SIG-M5 treated with dmso at 0.1 percent for 504 hours (cell line): Measurements from ENCODE around the gene CD86.
A peak's percentile ranks its signal among the peaks of the same experiment; 100 is the strongest.
"Not testable (repeated sequence)": the region's sequence is repeated elsewhere in the genome, so short reads cannot be mapped to it uniquely, and the experiment has no call there.

Experiments
- DNase-seq: peaks from one replicate; lab custom pipeline; 2025; ENCODE audit not compliant: unreplicated experiment; lab: John Stamatoyannopoulos, UW

CD86 gene, protein sequence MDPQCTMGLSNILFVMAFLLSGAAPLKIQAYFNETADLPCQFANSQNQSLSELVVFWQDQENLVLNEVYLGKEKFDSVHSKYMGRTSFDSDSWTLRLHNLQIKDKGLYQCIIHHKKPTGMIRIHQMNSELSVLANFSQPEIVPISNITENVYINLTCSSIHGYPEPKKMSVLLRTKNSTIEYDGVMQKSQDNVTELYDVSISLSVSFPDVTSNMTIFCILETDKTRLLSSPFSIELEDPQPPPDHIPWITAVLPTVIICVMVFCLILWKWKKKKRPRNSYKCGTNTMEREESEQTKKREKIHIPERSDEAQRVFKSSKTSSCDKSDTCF

DNA sequence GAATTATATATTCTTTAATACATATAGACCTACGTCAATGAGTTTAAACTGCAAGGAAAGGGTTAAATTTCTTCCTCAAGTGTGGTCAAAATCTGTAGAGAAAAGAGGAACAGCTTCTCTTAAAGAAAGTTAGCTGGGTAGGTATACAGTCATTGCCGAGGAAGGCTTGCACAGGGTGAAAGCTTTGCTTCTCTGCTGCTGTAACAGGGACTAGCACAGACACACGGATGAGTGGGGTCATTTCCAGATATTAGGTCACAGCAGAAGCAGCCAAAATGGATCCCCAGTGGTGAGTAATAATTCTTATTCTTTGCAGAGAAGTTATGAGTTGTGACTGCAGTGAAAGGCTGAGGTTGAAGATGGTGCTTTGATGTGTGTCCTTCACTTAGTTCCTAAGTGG, at the start of gene CD86:
Gene CD86 (plus strand): TSS at position 148 of the 400 bp plus-strand sequence. CDS start 128 bp downstream, at position 276.
- peak; percentile 86 for DNase-seq

DNA sequence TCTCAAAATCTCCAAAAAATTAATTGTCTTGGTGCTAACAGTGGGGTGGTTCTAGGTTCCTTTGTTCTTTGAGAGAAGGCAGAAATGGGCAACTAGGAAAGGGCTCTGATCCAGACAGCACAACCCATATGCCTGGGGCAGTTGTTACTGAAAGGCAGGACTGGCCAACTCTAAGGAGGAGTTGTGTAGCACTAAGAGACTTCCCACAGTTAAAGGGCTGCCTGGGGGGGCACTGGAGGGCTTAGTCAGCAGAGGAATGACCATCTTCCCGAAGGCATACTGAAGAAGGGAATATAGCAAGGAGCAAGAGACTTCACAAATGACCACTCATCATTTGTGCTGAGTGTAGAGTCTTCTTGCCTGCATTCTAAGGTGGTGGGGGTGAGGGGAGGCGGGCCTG, 48.9 kb upstream of the CD86 start:
- DNase-seq: no peak

DNA sequence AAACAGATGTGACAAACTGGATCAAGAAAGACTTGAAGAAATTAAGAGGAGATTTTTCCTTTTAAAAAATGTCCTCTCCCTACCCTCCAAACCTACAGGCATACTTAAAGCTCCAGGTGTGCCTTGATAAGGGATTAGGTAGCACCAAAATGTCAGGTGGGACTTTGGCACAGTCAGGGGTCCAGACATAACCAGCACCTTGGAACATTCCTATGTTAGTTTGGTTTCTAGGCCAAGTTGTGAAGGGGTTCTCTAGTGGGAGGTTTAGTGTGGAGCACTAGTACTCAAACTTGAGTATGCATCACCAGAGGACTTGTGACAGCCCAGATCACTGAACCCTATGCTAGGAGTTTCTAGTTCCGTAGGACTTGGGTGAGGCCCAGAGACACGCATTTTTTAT, 47.0 kb upstream of the CD86 start:
- DNase-seq: no peak

DNA sequence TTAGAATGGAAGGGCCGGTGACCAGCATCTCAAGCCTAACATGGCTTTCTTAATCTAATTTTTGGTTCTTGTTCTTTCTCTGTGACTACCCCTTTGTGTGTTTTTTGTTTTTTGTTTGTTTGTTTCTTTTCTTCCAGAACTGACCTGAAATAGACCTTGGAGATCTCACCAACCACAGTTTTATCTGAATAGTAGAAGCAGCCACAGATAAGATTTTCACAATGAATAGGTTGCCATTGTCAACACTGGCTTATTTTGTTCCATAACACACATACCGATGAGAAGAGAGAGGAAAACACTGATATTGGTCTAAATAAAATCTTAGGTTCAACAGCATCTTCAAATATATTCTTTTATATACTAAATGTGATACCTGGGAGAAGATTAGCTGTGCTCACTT, 44.7 kb upstream of the CD86 start:
- DNase-seq: no peak

DNA sequence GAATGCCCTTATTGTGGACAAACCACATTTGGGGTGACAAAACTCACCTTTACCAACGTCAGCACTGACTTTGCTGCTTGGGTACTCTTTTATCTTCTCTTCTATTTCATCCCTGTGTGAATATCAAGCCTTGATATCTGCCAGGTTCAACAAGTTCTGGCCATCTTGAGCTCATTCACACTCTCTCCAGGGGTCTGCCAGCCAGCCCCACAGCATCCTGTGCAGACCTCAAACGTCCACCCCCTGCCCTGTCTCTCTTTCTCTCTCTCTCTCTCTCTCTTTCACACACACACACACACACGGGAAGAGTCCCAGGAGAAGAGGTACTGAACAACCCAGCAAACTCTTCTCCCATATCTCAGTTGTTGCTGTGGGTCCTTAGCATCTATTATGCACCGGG, 43.8 kb upstream of the CD86 start:
- DNase-seq: no peak

DNA sequence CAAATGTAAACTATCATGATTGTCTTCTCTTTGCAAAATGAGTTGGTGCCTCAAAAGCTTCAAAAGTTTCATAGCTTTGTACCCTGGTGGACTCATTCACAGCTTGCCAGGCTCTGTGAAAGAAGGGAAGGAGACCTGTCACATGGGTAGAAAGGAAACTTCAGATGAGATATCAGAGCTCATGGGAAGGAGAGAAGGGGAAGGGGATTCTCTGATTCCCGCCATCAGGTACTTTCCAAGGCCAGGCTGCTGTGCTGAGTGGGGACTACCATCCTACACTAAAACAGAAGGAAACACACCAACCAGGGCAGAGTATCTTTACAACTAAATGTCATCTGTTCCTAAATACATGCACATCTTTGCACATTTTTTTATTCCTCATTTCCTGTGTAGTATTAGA, 42.3 kb upstream of the CD86 start:
- DNase-seq: no peak

DNA sequence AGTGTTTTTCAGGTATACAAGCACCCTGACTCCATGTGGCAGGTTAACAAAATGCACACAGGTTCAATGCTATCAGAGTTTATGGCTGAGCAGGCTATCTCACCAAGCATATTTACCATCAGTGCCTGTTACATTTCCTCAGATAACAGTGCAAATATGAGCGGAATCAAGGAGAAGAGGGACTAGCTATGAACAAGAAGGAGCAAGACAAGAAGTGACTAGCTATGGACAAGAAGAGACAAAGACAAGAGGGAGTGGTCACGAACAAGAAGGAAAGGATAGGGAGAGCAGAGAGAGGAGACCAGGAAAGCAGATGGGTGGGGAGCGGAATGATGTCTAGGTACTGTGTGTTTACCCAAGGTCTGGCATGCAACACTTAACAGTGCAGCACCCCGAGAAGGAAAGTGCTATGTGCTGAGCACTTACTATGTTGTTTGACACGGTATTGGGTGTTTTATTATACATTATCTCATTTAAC, 41.7 kb upstream of the CD86 start:
- no peak for DNase-seq

DNA sequence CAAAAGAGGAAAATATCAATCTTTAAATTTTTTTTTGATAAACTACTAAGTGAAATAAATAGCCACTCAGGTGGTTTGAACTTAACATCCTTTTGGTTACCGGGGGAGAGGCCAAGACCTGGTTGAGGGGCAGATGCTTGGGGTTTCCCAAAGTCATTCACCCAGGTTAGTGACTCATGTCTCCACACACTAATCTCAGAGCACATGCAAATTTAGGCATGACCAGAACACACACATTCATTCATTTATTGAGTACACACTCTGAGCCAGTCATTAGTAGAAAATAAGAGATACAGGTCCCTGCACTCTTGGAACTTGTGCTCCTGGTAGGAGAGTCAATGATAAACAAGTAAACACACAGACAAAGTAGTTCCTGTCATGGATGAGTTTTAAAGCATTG, 40.4 kb upstream of the CD86 start:
- DNase-seq: no peak

DNA sequence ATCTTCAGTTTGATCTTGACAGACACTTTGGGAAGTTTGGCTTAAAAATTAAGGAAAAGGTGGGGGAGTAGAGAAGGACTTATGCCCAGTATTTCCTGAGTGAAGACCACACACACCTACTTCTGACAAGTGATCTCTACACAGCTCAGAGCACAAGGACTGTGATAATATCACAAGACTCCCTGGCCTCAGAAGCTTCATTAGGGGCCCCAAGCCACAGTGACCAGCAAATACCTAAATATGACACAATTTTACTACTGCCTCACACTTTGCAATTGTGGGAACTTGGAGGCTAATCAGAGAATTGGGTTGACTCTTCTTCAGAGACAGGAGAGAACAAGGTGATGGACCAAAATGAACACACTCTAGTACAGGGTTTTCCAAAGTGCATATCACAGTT, 35.7 kb upstream of the CD86 start:
- no peak for DNase-seq

DNA sequence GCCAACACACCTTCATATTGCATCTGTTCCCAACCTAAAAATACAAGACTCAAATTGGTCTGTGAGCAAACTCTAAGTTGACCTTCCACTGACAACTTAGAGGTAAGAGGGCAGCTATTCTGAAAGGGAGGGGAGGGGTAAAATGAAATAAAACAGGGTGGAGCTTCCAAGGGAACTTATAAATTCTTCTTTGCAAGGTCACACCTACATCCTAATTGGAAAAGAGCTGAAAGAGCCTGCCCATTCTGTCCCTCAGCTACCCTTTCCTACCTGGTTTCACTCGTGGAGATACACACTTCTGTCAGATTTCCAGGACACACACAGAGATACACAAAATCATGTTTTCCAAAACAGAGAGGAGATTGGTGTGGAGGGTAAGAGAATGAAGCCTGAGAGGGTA, 34.1 kb upstream of the CD86 start:
- DNase-seq: no peak

DNA sequence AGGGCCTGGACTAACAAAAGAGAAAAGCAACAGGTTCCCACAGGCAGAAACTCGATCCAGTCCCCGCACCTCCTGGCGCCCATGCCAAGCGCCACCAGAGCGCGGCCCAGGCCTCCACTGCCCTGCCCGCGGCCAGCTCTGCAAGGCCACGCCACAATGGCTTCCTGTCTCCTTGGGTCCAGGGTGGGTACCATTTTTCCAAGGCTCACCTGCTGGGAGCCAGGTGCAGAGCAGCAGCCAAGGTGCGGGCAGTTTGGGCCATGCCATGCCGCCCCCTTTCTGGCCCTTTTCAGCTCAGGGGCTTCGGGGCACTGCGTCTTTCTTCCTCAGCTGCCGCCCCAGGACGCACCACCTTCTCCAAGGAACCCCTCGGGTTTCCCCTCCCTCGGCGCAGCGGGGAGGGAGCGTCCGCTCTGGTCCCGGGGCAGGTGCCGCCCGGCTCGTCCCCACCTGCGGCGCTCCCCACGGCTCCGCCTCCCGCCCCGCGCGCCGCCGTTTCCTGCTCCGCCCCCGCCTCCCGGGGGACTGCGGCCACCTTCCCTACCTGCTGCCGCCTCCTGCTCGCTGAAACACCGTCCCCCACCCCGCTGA, 33.3 kb upstream of the CD86 start, which contains the start of gene ILDR1:
Gene ILDR1 (minus strand): TSS at position 437 of the 591 bp plus-strand sequence. CDS start 170 bp downstream, at position 267.
- no peak for DNase-seq

DNA sequence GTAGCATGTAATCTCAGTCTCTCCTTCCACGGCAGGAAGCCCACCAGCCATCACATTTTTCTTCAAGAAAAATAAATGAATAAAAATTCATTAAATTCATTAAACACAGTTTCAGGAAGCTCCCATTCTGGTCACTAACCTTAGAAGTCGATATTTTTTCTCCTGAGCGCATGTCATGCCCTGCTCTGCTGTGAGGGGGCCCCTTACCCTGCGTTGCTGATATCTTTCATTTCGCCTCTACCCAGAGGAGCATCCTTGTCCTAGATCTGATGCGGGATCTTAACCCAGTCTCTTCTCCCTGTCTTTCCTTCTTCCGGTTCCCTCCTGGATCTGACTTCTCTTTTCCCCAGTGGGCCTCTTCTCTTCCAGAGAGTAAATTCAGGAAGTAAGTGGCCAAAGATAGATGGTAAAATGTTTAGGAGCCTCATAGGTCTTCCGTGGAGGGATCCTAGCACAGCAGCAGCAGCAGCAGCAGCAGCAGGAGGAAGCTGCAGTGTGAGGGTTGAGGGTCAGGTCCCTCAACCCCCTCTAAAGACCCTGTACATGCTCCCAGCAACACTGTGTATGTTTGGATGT, 31.7 kb upstream of the CD86 start:
- no peak for DNase-seq

DNA sequence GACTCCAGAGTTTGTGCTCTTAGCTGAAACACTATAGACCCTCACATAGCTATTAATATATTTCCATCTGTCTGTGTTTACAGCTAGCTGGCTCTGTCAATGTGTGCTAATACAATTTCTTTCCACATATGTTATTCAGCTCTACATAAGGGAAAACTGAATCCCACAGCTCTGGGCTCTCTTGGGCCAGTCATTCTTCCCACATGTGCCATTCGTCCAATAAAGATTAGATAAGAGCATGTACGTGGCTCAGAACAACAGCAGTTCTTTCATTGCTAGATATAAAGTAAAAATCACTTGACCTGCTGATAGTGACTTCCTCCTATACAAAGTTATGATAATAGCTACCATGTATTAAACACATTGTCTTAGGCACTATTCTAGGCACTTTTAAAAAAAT, 30.4 kb upstream of the CD86 start:
- no peak for DNase-seq

DNA sequence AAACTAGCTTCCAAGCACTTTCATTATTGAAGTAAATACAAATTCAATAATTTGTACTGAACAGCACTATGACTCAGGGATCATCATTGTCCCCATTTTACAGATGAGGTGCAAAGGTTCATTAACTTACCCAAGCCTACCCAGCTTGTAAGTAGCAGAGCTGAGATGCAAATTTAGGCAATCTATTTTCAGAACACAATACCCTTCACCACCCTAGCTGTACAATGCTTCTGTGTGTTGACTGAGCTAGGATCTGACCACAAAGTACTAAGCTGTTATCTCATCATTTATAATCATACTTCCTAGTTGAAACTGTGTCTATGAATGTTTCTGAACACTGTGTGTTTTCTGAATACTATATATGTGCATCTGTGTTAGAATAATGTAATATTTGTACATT, 29.9 kb upstream of the CD86 start:
- DNase-seq: no peak

DNA sequence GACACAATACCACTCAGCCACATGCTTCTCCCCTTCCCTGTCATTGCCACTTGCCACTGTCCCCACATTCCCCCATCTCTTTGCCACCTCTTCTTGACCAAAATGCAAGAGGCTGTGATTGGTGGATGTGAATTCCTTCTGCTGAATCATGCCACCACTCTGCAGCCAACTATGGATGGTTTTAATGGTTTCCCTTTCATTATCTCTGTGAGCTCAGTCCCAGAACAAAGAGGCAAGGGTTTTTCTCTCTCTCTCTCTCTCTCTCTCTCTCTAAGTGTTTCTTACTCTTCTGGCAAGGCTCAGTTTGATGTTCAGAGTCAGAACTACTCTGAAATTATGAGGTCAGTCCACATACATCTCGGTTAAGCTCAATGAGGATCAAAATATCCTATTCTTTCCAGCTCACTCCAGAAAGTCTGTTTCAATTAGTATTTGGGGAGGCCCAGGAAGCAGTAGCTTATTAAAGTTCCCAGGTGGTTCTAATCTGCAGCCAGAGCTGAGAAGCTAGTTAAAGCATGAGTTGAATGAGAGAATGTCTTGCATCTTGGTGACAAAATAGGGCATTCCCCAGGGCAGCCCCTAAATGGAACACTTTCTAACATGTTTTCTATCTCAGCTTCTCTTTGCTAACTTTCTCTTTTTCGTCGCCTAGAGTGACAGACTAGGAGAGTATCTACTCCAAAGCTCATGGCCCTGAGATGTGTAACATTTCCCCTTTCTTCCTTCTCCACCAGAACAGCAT, 24.6 kb upstream of the CD86 start:
- DNase-seq: no peak

DNA sequence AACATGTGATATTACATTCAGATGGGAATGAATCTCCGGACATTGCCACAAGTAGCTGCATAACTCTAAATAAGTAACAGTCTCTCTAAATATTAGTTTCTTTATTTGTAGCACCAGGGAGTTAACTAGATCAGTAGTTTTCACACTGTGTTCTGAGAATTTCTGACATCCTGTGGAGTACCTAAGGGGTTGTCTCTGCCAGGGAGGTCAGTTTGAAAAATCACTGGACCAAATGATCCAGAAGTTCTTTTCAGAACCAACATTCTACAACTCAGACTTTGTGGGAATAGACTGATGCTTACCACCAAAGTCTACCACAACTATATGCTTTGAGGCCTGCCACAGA, 24.1 kb upstream of the CD86 start:
- no peak for DNase-seq

DNA sequence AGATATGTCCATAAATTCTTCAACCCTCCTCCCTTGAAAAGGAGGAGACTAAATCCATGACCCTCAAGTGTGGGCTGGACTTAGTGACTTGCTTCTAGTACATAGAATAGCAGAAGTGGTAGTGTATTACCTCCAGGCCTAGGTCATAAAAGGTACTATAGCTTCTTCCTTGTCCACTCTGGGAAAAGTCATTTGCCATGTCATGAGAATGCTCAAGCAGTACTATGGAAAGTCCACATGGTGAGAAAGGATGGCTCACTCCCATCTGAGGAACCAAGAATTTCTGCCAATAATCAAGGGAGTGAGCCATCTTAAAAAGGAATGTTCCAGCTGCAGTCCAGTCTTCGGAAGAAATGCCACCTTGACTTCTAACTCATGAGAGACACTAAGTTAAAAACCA, 22.6 kb upstream of the CD86 start:
- no peak for DNase-seq

DNA sequence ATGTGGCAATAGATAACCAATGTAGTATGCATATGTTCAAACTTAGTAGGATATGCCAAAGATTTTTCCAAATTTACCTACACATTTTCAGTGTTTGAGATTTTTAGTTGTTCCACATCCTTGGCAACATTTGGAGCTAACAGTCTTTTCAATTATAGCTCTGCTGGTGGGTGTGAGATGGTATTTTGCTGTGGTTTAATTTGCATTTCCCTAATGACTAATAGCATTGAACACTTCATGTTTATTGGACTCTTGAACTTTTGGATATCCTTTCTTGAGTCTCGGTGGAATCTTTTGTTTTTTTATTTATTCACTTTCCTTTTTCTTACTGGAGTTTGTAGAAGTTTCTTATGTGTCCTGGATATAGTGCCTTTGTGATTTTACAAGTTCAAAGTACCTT, 22.1 kb upstream of the CD86 start:
- DNase-seq: no peak

DNA sequence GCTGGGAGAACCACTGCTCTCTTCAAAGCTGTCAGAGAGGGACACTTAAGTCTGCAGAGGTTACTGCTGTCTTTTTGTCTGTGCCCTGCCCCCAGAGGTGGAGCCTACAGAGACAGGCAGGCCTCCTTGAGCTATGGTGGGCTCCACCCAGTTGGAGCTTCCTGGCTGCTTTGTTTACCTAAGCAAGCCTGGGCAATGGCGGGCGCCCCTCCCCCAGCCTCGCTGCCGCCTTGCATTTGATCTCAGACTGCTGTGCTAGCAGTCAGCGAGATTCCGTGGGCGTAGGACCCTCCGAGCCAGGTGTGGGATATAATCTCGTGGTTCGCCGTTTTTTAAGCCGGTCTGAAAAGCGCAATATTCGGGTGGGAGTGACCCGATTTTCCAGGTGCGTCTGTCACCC, 7.9 kb upstream of the CD86 start:
- DNase-seq: not testable (repeated sequence)

DNA sequence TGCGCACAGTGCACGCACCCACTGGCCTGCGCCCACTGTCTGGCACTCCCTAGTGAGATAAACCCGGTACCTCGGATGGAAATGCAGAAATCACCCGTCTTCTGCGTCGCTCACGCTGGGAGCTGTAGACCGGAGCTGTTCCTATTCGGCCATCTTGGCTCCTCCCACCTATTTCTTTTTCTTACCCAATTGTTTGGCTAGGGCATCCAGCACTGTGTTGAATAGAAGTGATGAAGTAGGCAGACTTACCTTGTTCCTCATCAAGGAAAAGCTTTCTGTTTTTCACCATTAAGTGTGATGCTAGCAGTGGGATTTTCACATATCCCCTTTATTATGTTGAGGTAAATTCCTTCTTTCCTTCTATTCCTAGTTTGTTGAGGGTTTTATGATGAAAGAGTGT, 7.4 kb upstream of the CD86 start:
- DNase-seq: not testable (repeated sequence)

DNA sequence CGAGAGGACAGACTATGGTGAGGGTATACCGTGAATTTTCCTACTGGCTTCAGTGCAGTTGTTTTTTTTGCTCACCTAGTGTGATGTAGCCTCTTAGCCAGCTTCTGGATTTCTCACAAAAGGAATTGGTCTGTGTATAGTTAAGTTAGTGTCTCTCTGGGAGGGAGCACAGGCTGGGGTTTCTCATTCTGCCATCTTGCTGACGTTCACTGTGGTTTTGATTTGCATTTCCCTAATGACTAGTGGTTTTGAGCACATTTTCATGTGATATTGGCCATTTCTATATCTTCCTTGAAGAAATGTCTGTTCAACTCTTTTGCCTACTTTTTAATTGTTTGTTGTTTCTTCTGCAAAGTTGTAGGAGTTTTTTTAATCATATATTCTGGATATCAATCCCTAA, 2.2 kb upstream of the CD86 start:
- DNase-seq: no peak

DNA sequence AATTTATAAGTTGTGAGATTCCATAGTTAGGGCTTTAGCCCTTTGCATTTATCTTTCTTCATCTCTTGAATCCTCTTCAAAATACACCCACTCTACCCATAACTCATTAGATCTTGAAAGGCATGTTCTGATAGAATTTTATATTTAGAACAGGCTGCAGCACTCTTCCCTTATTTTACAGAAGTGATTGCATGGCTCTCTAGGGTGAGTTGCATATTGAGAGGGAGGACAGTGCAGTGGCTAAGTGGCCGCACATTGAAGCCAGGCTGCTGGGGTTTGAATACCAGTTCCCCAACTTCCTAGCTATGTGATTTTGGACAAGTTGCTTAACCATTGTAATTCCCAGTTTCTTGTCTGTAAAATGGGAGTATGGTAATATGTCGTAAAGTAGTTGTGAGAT, 2.5 kb downstream of the CD86 start:
- DNase-seq: no peak
